22Rv1 (cell line): ENCODE data around the gene LRRC34.

Experiments used
- CTCF ChIP-seq: fragments of 450-650 bp; IDR thresholded peaks from 2 replicates; pipeline ENCODE4 v1.5.1; 2017; ENCODE audit warnings: mild to moderate bottlenecking
- ZFX ChIP-seq: fragments of 450-650 bp; IDR thresholded peaks from 2 replicates; pipeline ENCODE4 v1.6.1; 2017; ENCODE audit warnings: antibody characterized with exemption, borderline replicate concordance

GRCh38 chr3:169777822-169778221 is 34.9 kb downstream of the LRRC34 start:
- TF ChIP-seq CTCF: no peak
- TF ChIP-seq ZFX: no peak
